ENCODE results near the gene KLF6. TPM values are rescaled to one million over a fixed set of nuclear protein-coding genes. Genes with fewer than 3 reads are reported as not detected.

The KLF6 gene
- polyA plus RNA-seq, 1 of the 3 experiments (the other 2 are of a cell fraction) = 148 TPM

DNA sequence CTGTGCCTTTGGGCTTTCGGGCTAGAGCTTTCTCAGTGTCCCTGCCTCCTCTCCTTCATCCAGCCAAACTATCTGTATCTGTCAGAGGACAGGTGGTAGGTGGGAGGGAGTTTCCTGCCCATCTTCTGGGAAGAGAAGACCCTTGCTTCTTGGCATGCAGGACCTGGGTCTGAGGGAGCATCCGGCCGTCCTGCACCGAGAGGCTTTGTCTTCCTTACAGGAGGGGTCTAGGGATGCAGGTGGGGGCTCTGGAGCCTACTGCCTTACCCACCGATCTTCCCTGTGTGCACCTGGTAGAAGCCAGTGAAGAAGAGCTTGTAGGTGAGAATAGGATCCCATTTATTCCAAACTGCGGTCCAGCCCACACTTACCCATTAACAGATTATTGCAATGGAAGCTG is 5.8 kb upstream of the KLF6 start (continued):
- TF ChIP-seq, protein P1, sequence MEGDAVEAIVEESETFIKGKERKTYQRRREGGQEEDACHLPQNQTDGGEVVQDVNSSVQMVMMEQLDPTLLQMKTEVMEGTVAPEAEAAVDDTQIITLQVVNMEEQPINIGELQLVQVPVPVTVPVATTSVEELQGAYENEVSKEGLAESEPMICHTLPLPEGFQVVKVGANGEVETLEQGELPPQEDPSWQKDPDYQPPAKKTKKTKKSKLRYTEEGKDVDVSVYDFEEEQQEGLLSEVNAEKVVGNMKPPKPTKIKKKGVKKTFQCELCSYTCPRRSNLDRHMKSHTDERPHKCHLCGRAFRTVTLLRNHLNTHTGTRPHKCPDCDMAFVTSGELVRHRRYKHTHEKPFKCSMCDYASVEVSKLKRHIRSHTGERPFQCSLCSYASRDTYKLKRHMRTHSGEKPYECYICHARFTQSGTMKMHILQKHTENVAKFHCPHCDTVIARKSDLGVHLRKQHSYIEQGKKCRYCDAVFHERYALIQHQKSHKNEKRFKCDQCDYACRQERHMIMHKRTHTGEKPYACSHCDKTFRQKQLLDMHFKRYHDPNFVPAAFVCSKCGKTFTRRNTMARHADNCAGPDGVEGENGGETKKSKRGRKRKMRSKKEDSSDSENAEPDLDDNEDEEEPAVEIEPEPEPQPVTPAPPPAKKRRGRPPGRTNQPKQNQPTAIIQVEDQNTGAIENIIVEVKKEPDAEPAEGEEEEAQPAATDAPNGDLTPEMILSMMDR (IDR thresholded peaks at IDR 0.05) = no peak
- TF ChIP-seq RFX5 (IDR thresholded peaks at IDR 0.05; ENCODE audit: low read length) = no peak
- no peak for TF ChIP-seq EZH2phosphoT487 (IDR thresholded peaks at IDR 0.05; ENCODE audit: borderline replicate concordance, low read depth)
- TF ChIP-seq POLR2AphosphoS5 (IDR thresholded peaks at IDR 0.05; ENCODE audit: low read depth, low read length) = no peak

DNA sequence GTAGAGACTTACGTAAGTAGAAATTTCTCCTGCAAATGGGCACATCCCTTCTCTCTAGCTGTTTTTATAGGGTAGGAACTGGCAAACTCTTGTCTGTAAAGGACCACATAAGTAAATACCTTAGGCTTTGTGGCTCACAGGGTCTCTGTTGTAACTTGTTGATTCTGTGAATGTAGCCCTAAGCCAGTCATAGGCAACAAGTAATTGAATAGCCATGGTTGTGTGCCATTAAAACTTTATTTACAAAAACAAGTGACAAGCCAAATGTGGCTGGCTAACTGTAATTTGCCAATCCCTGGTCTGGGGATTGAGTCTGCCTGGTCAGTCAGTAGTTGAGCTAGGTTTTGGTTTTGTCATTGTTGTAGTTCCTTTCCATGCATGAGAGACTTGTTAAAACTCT is 5.3 kb upstream of the KLF6 start:
- Histone ChIP-seq H3K9me3 (no peaks in the 10 kb centered on the region), H3K4me1 (ENCODE audit: control insufficient read depth in 1 of 2, insufficient read depth in 2 of 2, low read depth in 1 of 2, low read length in 1 of 2) (peaks cover 6 to 7% of the 10 kb centered on the region in 2 experiments; a peak in 2 of 4 replicates), H3F3A (replicated peaks; ENCODE audit: insufficient read depth) (peaks cover 12% of the 10 kb centered on the region), H3K36me3 (replicated peaks in 1 of 2; ENCODE audit: control insufficient read depth in 1 of 2, insufficient read depth in 2 of 2, low read length in 1 of 2) (no peaks in the 10 kb centered on the region), H2AFZ (ENCODE audit: low read depth) (no peak overlapping the region), H3K4me2 (no peak overlapping the region), H4K20me1 (ENCODE audit: insufficient read depth) (no peaks in the 10 kb centered on the region), H3K4me3 (ENCODE audit: low read depth in 2 of 2, low read length in 1 of 2) (no peak overlapping the region), H3K27ac (ENCODE audit: low read depth in 2 of 2, low read length in 1 of 2) (no peak overlapping the region), H3K9ac (no peak overlapping the region), H3K9me2 (no peaks in the 10 kb centered on the region), H3K27me3 (ENCODE audit: insufficient read depth) (no peaks in the 10 kb centered on the region), H3K79me2 (ENCODE audit: insufficient read depth) (peaks cover 10% of the 10 kb centered on the region; the same call in 1 of the 2 replicates)
- DNase-seq = no peak
- TF ChIP-seq JUND (IDR thresholded peaks at IDR 0.05) (no peak), SIN3A (IDR thresholded peaks at IDR 0.05; ENCODE audit: borderline replicate concordance, low read depth, low read length) (no peak), GATA2 (CRISPR knock-in tag; IDR thresholded peaks at IDR 0.05) (no peak), EZH2phosphoT487 (IDR thresholded peaks at IDR 0.05; ENCODE audit: borderline replicate concordance, low read depth) (no peak), ELF1 (IDR thresholded peaks at IDR 0.05) (no peak), RCOR1 (IDR thresholded peaks at IDR 0.05; ENCODE audit: low read length) (no peak), EP300 (IDR thresholded peaks at IDR 0.05; ENCODE audit: borderline replicate concordance in 1 of 2, low read depth in 1 of 2, low read length in 1 of 2) (no peak)
- TF ChIP-seq, protein P2, sequence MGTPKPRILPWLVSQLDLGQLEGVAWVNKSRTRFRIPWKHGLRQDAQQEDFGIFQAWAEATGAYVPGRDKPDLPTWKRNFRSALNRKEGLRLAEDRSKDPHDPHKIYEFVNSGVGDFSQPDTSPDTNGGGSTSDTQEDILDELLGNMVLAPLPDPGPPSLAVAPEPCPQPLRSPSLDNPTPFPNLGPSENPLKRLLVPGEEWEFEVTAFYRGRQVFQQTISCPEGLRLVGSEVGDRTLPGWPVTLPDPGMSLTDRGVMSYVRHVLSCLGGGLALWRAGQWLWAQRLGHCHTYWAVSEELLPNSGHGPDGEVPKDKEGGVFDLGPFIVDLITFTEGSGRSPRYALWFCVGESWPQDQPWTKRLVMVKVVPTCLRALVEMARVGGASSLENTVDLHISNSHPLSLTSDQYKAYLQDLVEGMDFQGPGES (IDR thresholded peaks at IDR 0.05; ENCODE audit: low read depth, low read length) = no peak
- TF ChIP-seq, protein P3, sequence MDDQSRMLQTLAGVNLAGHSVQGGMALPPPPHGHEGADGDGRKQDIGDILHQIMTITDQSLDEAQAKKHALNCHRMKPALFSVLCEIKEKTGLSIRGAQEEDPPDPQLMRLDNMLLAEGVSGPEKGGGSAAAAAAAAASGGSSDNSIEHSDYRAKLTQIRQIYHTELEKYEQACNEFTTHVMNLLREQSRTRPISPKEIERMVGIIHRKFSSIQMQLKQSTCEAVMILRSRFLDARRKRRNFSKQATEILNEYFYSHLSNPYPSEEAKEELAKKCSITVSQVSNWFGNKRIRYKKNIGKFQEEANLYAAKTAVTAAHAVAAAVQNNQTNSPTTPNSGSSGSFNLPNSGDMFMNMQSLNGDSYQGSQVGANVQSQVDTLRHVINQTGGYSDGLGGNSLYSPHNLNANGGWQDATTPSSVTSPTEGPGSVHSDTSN (IDR thresholded peaks at IDR 0.05) = no peak
- WGBS (ENCODE audit: low lambda C conversion rate) = 93% methylated on average over 1 of the region's 1 CpG
- ChIA-PET POLR2A (no interaction called here), CTCF (no interaction called here)

DNA sequence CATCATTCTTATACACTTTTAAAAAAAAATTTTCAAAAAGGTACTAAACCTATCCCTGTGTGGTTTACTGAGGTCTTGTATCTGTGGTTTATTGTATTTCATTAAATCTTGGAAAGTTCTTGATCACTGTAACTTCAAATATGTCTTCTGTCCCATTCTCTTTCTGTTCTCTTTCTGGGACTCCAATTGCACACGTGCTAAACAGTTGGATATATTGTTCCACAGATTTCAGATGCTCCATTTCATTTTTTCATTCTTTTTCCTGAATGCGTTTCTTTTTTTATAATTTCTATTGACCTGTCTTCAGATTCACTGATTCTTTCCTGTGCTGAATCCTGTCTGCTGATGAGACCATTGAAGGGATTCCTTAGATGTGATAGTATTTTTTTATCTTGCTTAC is 4.6 kb upstream of the KLF6 start:
- Histone ChIP-seq H3K9me3 (no peaks in the 10 kb centered on the region), H3K9me2 (no peaks in the 10 kb centered on the region), H4K20me1 (ENCODE audit: insufficient read depth) (0 out of 2 replicates have a peak, but pooled peaks cover 3% of the 10 kb centered on the region), H3K4me3 (ENCODE audit: low read depth in 2 of 2, low read length in 1 of 2) (no peak overlapping the region), H3K79me2 (ENCODE audit: insufficient read depth) (peaks cover 13% of the 10 kb centered on the region), H3K27me3 (ENCODE audit: insufficient read depth) (no peaks in the 10 kb centered on the region), H3K9ac (no peak overlapping the region), H2AFZ (ENCODE audit: low read depth) (no peak overlapping the region), H3K27ac (ENCODE audit: low read depth in 2 of 2, low read length in 1 of 2) (no peak overlapping the region), H3F3A (replicated peaks; ENCODE audit: insufficient read depth) (peaks cover 12% of the 10 kb centered on the region), H3K4me1 (ENCODE audit: control insufficient read depth in 1 of 2, insufficient read depth in 2 of 2, low read depth in 1 of 2, low read length in 1 of 2) (peaks cover 6 to 7% of the 10 kb centered on the region in 2 experiments; a peak in 2 of 4 replicates), H3K4me2 (no peak overlapping the region), H3K36me3 (replicated peaks in 1 of 2; ENCODE audit: control insufficient read depth in 1 of 2, insufficient read depth in 2 of 2, low read length in 1 of 2) (no peaks in the 10 kb centered on the region)
- ChIA-PET CTCF (no interaction called here), POLR2A (no interaction called here)
- 93% methylated on average over 2 of the region's 2 CpGs for WGBS (ENCODE audit: low lambda C conversion rate)
- DNase-seq = no peak
- TF ChIP-seq NRF1 (IDR thresholded peaks at IDR 0.05; ENCODE audit: low read depth, low read length) (no peak), YY1 (IDR thresholded peaks at IDR 0.05; ENCODE audit: low read depth) (no peak), FOSL2 (IDR thresholded peaks at IDR 0.05; ENCODE audit: borderline replicate concordance, low read depth) (no peak), RXRA (IDR thresholded peaks at IDR 0.05; ENCODE audit: borderline replicate concordance, low read depth) (no peak), RFX5 (IDR thresholded peaks at IDR 0.05; ENCODE audit: low read length) (no peak), FOXM1 (IDR thresholded peaks at IDR 0.05; ENCODE audit: low read depth) (no peak), JUND (IDR thresholded peaks at IDR 0.05) (no peak), SIN3A (IDR thresholded peaks at IDR 0.05; ENCODE audit: borderline replicate concordance, low read depth, low read length) (no peak), EP300 (IDR thresholded peaks at IDR 0.05; ENCODE audit: borderline replicate concordance in 1 of 2, low read depth in 1 of 2, low read length in 1 of 2) (no peak), FOXJ3 (CRISPR knock-in tag; IDR thresholded peaks at IDR 0.05) (no peak)
- TF ChIP-seq, protein P4, sequence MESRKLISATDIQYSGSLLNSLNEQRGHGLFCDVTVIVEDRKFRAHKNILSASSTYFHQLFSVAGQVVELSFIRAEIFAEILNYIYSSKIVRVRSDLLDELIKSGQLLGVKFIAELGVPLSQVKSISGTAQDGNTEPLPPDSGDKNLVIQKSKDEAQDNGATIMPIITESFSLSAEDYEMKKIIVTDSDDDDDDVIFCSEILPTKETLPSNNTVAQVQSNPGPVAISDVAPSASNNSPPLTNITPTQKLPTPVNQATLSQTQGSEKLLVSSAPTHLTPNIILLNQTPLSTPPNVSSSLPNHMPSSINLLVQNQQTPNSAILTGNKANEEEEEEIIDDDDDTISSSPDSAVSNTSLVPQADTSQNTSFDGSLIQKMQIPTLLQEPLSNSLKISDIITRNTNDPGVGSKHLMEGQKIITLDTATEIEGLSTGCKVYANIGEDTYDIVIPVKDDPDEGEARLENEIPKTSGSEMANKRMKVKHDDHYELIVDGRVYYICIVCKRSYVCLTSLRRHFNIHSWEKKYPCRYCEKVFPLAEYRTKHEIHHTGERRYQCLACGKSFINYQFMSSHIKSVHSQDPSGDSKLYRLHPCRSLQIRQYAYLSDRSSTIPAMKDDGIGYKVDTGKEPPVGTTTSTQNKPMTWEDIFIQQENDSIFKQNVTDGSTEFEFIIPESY (IDR thresholded peaks at IDR 0.05; ENCODE audit: borderline replicate concordance, low read depth) = no peak
- TF ChIP-seq, protein P5, sequence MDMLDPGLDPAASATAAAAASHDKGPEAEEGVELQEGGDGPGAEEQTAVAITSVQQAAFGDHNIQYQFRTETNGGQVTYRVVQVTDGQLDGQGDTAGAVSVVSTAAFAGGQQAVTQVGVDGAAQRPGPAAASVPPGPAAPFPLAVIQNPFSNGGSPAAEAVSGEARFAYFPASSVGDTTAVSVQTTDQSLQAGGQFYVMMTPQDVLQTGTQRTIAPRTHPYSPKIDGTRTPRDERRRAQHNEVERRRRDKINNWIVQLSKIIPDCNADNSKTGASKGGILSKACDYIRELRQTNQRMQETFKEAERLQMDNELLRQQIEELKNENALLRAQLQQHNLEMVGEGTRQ (IDR thresholded peaks at IDR 0.05; ENCODE audit: borderline replicate concordance, low read depth, low read length) = no peak

All from SK-N-SH (cell line).